Ascending aorta (tissue), 2 donors: ENCODE measurements around the gene TARS3. TPM values are rescaled to one million over a fixed set of nuclear protein-coding genes. Genes with fewer than 3 reads are reported as not detected.
A peak's percentile ranks its signal among the peaks of the same experiment; 100 is the strongest.

Experiments
- DNase-seq, 2 donors: peaks; one replicate each; pipeline ENCODE4 v3.0.0-alpha.2; 2019; ENCODE audit warnings: low spot score in 2 of 2
- H3K27ac ChIP-seq, 2 donors: fragments of 200-600 bp; sonication (generic); one replicate each; pipeline ENCODE4 v1.5.1; 2016 to 2017; ENCODE audit warnings: mild to moderate bottlenecking in 1 of 2
- H3K27me3 ChIP-seq: fragments of 200-600 bp; sonication (generic); one replicate; pipeline ENCODE4 v1.5.1; 2017
- H3K36me3 ChIP-seq, 2 donors: fragments of 200-600 bp; sonication (generic); one replicate each; pipeline ENCODE4 v1.5.1; 2016
- H3K4me1 ChIP-seq, 2 donors: fragments of 200-600 bp; sonication (generic); one replicate each; pipeline ENCODE4 v1.5.1; 2016 to 2017; ENCODE audit warnings: mild to moderate bottlenecking in 1 of 2
- H3K4me3 ChIP-seq, 2 donors: fragments of 200-600 bp; sonication (generic); one replicate each; pipeline ENCODE4 v1.5.1; 2016 to 2017; ENCODE audit warnings: mild to moderate bottlenecking in 1 of 2
- H3K9me3 ChIP-seq, 2 donors: fragments of 200-600 bp; sonication (generic); one replicate each; pipeline ENCODE4 v1.5.1; 2016
- intact Hi-C: fragments of 100-400 bp; cut with DNase I; formaldehyde crosslinking; loops from one replicate; pipeline ENCODE4 v1.15.1; 2023
- total RNA-seq: library from RNA; depleted of rRNA; stranded (reverse); fragments of >200 nt; gene quantifications from one replicate; pipeline ENCODE4 v1.1.0, GENCODE V29; 2016
- TF ChIP-seq, protein P1 (sequence below), 3 experiments: fragments of 200-600 bp in 2 of 3; fragments of 450-650 bp in 1 of 3; sonication (generic) in 2 of 3; IDR thresholded peaks; one replicate each; pipeline ENCODE4 v1.5.1; 2016 to 2019; ENCODE audit warnings: antibody characterized with exemption in 3 of 3, mild to moderate bottlenecking in 1 of 3, moderate library complexity in 1 of 3

The TARS3 gene
- total RNA-seq, 1 donor from 2014 or later, result 39.5 TPM

DNA sequence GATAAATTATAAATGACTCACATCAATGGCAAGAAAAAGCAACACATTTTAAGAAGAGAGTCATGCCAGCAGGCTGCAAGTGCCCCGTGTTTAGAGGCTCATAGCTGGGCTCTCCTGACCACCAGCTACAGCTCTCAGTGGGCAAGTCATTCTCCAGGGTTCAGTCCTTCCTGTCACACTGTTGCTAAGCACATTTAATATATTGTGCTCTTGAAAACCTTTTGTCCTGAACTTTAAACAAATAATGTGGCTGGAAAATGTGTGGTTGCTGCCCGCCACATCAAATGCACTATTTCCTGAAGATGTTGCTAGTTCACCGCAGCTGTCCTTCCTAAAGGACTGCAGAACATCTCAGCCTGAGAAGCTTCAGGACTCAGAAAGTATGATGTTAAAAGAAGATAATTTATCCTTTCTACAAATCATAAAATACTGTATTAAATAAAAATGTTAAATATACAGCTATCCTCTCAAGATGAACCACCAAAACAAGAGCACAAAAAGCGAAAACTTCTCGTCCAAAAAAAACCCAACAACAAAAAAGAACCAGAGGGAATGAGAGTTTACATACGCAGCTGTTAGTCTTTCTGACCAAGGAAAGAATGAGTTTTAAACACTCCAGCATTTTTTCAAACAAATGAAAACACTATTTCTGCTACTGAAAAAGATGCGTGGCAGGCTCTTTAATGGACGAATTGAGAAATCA, 951 bp downstream of the TARS3 start:
- no peaks in the 10 kb centered on the region for H3K9me3 ChIP-seq
- peak overlapping the region; percentile 91 to 92 for H3K27ac ChIP-seq

DNA sequence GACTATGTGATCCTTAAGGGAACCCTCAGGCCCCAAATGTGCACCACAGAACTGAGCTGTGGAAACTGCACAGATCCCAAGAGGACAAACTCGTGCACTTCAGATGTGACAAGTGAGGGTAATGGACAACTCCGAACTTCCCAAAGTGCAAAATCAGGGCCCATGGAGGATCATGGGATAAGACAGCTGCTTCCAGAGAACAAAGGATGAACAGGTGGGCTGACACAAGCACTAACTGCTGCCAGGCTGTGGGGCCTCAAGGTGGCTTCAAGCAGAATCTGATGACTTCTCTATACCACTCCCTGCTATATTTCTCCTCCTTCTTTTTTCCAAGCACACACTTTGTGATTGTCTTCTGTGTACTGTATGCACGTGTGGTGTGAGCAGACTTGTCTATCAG, 5.4 kb downstream of the TARS3 start:
- intact Hi-C loops, result no loop called here
- no peak overlapping the region for H3K4me3 ChIP-seq
- H3K27ac ChIP-seq, result no peak overlapping the region
- H3K4me1 ChIP-seq, result peaks cover 0 to 7% of the 10 kb centered on the region in 2 donors
- DNase-seq, result no peak
- H3K9me3 ChIP-seq, result no peaks in the 10 kb centered on the region
- H3K27me3 ChIP-seq, result no peaks in the 10 kb centered on the region
- TF ChIP-seq, protein P1, sequence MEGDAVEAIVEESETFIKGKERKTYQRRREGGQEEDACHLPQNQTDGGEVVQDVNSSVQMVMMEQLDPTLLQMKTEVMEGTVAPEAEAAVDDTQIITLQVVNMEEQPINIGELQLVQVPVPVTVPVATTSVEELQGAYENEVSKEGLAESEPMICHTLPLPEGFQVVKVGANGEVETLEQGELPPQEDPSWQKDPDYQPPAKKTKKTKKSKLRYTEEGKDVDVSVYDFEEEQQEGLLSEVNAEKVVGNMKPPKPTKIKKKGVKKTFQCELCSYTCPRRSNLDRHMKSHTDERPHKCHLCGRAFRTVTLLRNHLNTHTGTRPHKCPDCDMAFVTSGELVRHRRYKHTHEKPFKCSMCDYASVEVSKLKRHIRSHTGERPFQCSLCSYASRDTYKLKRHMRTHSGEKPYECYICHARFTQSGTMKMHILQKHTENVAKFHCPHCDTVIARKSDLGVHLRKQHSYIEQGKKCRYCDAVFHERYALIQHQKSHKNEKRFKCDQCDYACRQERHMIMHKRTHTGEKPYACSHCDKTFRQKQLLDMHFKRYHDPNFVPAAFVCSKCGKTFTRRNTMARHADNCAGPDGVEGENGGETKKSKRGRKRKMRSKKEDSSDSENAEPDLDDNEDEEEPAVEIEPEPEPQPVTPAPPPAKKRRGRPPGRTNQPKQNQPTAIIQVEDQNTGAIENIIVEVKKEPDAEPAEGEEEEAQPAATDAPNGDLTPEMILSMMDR (IDR thresholded peaks at IDR 0.05), result no peak
- H3K36me3 ChIP-seq, result peaks cover 0 to 52% of the 10 kb centered on the region in 2 donors

More for the DNA sequence above, 951 bp downstream of the TARS3 start:
- Histone ChIP-seq H3K4me1 (peaks cover 0 to 7% of the 10 kb centered on the region in 2 donors), H3K27me3 (no peaks in the 10 kb centered on the region), H3K4me3 (peak overlapping the region; percentile 76 to 82), H3K36me3 (peaks cover 0 to 35% of the 10 kb centered on the region in 2 donors)
- intact Hi-C loops, result loop anchor here (5.0 kb wide), 1 partner anchor 426 kb away; the partner anchor contains the start of gene SNRPA1
- TF ChIP-seq, protein P1 (IDR thresholded peaks at IDR 0.05), result no peak
- DNase-seq, result no peak

DNA sequence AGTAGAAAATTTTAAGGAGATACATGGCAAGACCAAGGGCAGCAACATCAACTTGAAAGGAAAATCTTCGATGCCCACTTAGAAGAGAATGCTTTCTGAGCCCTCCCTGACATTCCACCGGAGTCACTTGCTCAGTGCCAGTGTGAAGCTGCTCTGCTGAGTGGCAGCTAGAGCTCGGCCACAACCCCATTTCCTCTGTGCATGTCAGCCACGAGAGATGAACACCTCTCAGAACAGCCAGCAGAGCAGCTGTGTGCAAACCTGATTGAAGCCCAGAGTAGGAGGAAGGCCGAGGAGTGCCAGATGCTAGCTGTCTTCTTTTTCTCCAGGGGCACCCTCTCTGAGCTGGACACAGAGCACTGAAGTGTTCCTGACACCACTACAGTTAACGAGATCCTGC, 12.2 kb downstream of the TARS3 start:
- Histone ChIP-seq H3K27ac (no peak overlapping the region), H3K4me1 (no peaks in the 10 kb centered on the region), H3K36me3 (peaks cover 30 to 72% of the 10 kb centered on the region in 2 donors), H3K9me3 (no peaks in the 10 kb centered on the region), H3K27me3 (no peaks in the 10 kb centered on the region), H3K4me3 (no peak overlapping the region)
- TF ChIP-seq, protein P1 (IDR thresholded peaks at IDR 0.05), result no peak
- intact Hi-C loops, result no loop called here
- no peak for DNase-seq

DNA sequence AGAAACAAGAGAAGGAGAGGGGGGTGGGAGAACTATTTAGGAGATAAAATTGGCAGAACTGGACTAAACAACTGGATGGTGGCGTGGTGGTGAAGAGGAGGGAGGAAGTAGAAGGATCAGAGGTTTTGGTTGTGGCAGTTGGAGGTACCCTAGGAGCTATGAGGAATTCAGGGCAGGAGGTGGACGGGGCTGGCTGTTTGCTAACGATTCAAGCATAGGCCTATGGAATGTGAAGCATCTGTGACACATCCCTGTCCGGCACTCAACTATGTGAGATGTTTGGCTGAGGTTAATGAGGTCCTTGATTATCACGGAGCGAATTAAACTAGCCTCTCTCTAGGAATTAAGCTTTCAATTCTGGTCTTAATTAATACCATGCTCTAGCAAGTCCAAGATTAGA, 13.5 kb downstream of the TARS3 start:
- TF ChIP-seq, protein P1 (IDR thresholded peaks at IDR 0.05), result no peak

GRCh38 chr15:101709466-101709865, 14.8 kb downstream of the TARS3 start:
- no peaks in the 10 kb centered on the region for H3K4me1 ChIP-seq
- H3K27ac ChIP-seq, result no peak overlapping the region
- TF ChIP-seq, protein P1 (IDR thresholded peaks at IDR 0.05), result no peak
- H3K27me3 ChIP-seq, result no peaks in the 10 kb centered on the region
- no peak for DNase-seq
- H3K4me3 ChIP-seq, result no peak overlapping the region
- peaks cover 40 to 86% of the 10 kb centered on the region in 2 donors for H3K36me3 ChIP-seq
- intact Hi-C loops, result no loop called here
- H3K9me3 ChIP-seq, result no peaks in the 10 kb centered on the region

More for the DNA sequence above, 13.5 kb downstream of the TARS3 start:
- Histone ChIP-seq H3K9me3 (no peaks in the 10 kb centered on the region), H3K27ac (no peak overlapping the region), H3K4me3 (no peak overlapping the region), H3K36me3 (peaks cover 30 to 74% of the 10 kb centered on the region in 2 donors), H3K4me1 (no peaks in the 10 kb centered on the region), H3K27me3 (no peaks in the 10 kb centered on the region)
- DNase-seq, result no peak
- intact Hi-C loops, result no loop called here
